Activated CD8-positive, alpha-beta memory T cell treated with anti-CD3 and anti-CD28 coated beads for 48 hours (primary cell): ENCODE data around the gene PYGM.

Experiments used
- DNase-seq, 3 experiments: peaks; one replicate each; pipeline ENCODE4 v3.0.0-alpha.2; 2020; ENCODE audit warnings: low read depth in 2 of 3, low spot score in 2 of 3

Gene PYGM

DNA sequence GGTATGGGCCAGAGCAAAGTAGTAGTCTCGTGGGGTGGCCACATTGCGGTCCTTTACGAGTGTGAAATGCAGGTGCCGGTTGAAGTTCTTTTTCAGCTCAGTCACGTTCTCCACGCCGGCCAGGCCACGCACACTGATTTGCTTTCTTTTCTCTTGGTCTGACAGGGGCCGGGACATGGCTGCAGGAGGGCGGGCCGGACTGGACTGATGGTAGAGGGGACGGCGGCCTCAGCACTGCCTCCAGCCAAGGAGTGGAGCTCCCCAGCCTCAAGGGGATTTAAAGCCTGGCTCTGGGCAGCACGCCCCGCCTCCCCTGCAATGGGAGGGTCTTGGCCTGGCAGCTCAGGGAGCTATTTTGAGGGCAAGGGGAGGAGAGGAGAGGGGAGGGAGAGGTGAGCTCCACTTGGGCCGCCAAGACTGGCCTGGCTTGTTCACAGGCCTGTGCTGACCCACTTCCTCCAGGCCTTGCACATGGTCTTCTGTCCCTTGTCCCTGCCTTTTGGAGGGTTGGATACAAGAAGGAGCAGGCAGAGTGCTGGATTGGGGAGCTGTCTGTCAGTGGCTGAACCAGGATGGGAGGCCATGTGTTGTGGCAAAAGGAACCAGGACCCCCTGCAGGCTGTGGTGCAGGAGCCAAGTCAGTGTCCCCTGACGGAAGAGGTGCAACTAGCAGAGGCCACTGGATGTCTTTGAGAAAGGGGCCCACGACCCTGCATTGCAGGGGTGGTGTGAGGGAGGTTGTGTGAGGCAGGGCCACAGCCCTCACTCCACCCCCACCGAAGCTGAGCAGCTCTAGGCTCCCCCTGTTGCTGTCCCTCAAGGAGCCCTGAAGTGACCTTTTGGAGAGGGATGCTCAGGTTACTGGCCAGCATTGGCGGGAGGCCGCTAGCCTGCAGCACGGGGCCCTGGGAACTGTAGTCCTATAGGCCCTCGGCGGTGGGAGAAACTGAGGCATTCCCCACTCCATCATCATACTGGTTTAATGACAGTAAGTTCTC lies at the start of gene PYGM:
Gene PYGM, minus strand, starts transcription at position 253 of the 998 bp plus-strand sequence. Its CDS starts 76 bp downstream, at position 177.
- no peak for DNase-seq

DNA sequence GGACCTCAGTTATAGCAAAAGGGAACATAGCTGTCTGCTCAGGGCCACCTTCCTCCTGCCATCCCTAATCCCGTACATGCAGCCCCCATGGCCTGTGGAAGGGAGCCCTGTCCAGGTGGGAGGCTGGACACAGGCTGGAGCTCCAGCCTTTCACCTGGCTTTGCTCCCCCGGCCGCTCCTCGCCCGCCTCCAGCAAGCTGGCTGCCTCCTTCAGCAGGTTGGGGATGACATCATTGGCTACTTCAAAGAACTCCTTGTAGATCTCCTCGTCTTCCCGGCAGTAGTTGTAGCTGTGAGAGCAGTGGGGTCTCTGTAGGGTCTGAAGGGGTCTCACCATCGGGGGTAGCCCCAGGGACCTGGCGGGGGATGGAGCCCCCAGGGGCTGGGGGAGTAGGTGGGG lies 45.7 kb upstream of the PYGM start:
- DNase-seq: no peak

- no peak for DNase-seq
These were observed 44.8 kb upstream of the PYGM start for GRCh38 chr11:64804346-64805210.

- DNase-seq: no peak
These were observed 44.1 kb upstream of the PYGM start for GRCh38 chr11:64803846-64804345.

DNA sequence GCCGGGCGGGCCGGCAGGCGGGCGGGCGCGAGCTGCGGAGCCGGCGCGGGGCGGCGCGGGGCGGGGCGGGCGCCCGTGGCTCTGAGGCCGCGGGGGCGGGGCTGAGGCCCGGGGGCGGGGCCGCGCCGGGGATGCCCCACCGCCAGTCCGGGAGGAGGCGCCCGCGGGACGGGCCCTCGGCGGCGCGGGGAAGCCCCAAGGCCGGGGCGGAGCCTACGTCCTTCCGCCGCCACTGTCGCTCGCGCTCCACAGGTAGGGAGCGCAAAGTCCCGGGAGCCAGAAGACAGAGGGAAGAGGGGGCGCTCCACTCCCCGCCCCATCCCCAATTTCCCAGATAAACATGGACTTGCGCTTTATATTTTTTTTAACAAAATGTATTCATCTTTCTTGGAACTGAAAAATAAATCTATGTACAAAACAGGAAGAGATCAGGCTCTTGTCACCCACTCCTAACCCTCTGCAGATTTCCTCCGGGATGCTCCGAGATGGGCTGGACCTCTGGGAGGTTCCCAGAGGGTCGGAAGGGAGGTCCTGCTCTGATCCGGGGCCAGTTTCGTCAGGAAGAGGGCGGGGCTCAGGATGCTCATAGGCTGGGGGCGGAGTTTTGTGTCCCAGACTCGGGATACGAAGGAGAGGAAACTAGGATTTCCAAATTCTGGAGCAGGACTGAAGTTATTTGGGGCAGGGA lies 43.5 kb upstream of the PYGM start, which contains the start of gene MAP4K2:
Gene MAP4K2, minus strand, starts transcription at position 57 of the 688 bp plus-strand sequence. CDS start 65 bp downstream, outside the sequence.
- peak in 2 of 3 experiments; percentile 57 to 73 for DNase-seq

DNA sequence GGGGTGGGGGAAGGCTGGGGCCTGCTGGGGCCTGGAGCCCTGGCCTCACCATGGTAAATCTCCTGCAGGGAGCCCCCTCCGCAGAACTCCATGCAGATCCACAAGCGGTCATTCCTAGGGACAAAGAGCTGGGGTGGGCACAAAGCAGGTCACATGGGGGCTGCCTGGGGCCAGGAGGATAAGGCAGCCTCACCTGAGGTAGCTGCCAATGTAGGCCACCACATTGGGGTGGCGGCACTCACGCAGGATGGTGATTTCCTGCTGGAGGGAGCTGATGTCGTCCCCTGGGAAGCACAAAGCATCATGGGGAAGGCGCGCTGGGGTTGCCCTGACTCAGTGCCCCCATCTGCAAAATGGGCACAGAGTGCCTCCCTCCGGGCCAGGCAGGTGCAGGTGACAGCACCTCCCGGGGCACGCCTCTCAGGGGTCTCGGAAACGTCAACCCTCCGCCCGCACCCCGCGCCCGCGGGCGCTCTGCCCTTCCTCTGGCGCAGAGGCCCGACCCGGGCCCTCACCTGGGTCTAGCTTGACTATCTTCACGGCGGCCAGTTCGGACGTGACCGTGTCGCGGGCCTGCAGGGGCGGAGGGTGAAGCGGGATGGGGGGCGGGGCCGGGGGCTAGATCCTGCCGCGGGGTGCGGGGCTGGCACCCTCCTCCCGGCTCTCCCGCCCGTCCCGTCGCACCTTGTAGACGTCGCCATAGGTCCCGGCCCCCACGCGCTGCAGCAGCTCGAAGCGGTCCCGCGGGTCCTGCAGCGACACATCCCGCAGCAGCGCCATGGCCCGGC lies 42.8 kb upstream of the PYGM start:
- DNase-seq: no peak

DNA sequence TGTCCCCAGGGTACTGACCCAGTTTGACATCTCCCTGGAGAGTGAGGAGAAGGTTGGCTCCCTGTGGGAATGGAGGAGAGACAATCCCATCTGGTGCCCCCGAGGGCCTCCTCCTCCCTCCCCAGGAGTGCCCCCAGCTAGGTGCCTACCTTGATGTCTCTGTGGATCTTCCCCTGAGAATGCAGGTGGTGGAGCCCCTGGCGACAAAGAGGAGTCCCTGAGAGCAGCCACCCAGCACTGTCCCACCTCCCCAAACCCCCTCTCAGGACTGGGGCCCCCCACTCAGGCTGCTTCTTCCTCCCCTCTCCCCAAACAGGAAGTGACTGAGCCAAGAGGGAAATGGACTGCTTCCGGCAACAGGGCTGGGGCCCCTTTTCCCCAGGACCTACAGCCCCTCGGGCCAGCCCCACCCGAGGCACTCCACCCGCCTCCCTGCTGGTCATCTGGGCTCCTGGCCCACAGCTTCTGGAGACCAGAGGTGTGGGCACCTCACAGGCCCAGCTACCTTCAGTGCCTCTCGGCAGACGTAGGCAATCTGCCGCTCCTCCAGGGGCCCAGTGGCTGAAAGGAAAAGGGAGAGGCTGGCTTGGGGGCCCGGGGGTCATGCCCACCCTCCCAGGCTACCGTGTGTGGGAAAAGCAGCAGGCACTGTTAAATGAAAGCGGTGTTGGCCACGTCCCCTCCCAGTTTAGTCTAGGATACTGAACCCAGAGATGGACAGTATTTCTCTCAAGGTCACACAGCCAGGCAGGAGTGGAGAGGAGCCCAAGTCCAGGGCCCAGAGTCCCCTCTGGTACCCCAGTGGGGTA lies 42.0 kb upstream of the PYGM start:
- DNase-seq: no peak

DNA sequence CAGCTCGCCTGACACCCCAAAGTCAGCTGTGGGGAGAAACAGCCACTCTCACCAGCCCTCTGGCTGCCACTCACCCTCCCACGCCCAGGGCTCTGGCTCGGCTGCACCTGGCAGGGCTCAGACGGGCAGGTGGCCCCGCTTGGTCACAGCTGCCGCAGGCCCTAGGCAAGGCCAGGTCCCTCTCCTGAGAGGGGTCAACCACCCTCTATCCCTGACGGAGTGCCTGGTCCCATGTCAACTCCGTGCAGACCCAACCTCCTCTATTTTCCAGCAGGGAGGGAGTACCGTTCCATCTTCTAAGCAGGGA lies 41.3 kb upstream of the PYGM start:
- no peak for DNase-seq

DNA sequence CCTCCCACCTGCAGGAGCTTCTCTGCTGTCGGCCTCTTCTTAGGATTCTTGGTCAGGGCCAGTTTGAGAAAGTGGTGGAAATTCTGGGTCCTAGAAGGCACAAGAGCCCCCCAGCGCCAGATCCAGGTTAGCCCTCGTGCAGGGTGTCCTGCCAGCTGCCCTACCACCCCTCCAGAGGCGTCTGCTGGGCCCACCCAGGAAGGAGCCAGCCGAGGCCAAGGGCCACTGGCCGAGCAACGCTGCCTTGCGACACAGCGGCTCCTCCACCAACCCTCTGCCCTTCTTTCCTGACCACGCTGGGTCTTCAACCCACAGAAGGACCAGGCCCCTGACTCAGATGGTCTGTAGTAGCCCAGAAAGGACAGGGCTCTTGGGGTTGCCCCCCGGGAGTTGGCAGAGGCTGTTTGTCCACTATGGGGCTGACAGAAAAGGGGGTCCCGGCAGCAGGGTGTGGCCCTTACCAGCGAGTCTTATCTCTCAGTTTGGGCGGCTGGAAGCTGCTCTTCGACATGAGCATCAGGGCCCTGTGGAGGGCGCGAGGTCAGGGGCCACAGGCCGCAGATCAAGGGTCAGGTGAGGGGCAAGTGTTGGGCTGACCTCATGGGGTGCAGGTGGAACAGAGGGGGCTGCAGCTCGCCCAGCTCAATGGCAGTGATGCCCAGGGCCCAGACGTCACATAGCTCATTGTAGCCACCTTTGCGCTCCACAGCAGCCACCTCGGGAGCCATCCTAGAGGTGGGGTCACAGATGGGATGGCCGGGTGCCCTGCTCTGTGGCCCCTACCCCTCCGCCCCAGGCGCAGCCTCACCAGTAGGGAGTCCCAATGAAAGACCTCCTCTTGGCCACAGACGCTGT lies 40.8 kb upstream of the PYGM start:
- no peak for DNase-seq

- DNase-seq: no peak
These were observed 40.0 kb upstream of the PYGM start for GRCh38 chr11:64799623-64800302.

- no peak for DNase-seq
These were observed 39.5 kb upstream of the PYGM start for GRCh38 chr11:64799256-64799622.

DNA sequence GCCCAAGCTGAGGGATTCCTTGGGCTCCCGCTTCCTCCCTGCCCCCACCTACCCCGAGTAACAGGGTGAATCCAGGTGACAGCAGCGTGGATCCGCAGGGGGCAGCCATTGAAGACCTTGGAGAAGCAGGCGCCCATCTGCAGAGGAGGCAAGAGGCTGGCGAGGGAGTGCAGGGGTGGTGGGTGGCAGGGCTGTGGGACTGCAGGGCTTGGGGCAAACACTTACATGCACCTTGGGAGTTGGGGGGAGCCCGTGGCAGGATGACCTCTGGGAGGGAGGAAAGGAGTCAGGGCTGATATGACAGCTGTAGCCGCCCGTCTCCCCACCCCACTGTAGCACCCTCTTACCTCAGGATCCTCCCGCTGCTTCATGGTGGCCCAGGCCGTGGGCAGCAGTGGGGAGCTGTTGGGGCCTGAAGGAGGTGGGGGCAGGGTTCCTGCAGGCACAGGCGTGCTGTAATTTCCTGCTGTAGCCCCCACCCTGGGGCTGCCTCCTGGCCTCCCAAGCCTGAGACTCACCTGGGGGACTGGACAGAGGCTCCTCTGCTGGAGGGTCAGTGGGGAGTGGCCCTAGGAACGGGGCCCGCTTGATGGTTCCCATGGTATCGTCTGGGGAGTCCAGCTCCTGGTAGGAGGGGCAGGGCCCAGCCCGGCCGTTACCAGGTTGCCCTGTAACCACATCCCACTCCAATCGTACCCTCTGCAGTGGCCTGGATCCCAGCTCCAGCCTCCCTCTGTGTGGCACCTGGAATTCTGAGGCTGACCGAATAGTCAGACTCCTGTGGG lies 37.2 kb upstream of the PYGM start:
- DNase-seq: no peak

DNA sequence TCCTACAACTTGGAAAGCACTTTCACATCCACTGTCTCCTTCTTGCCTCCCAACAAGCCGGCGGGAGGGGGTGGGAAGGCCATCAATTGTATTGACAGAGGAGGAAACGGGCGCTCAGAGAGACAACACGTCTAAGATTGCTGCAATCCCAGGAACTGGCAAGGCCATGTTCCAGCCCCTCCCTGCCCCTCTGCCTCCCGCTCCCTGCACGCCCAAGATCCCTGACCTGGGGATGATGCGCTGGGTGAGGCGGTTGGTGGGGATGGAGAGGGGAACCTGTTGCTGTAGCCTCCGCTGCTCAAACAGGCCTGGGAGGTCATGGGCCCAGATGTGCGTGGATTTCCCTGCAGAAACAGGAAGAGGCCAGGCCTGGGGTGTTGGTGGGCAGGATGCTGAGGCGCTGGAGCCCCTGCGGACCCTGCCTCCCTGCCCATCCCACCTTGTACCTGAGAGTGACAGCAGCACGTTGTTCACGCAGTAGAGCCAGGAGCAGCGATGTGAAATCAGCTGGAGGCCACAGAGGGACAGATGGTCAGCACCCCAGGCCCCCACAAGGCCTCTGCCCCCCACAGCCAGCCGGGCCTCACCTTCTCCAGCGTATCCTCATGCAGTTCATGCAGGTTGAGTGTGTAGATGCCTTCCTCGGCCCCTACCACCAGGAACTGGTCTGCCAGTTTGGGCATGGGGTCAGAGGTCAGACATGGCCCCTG lies 36.4 kb upstream of the PYGM start:
- DNase-seq: no peak

DNA sequence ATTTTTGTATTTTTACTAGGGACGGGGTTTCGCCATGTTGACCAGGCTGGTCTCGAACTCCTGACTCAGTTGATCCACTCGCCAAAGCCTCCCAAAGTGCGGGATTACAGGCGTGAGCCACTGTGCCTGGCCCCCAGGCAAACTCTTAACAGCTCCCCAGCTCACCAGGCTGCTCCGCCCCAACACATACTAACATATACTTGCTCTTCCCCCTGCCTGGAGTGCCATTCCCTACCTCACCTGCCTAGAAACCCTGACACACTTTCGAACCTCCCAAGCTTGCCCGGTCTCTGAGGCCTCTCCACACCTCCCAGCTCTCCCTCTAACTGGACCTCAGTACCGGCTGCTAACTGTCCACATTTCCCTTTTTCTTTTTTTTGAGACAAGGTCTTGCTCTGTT lies 34.8 kb upstream of the PYGM start:
- no peak for DNase-seq

GRCh38 chr11:64793271-64794160 lies 33.7 kb upstream of the PYGM start:
- DNase-seq: no peak

- DNase-seq: no peak
These were observed 32.7 kb upstream of the PYGM start for GRCh38 chr11:64792482-64792881.
